ENCODE results near the gene ACOT11.

GRCh38 chr1:54606990-54607325, 58.9 kb downstream of the ACOT11 start:
- TF ChIP-seq, protein P1, sequence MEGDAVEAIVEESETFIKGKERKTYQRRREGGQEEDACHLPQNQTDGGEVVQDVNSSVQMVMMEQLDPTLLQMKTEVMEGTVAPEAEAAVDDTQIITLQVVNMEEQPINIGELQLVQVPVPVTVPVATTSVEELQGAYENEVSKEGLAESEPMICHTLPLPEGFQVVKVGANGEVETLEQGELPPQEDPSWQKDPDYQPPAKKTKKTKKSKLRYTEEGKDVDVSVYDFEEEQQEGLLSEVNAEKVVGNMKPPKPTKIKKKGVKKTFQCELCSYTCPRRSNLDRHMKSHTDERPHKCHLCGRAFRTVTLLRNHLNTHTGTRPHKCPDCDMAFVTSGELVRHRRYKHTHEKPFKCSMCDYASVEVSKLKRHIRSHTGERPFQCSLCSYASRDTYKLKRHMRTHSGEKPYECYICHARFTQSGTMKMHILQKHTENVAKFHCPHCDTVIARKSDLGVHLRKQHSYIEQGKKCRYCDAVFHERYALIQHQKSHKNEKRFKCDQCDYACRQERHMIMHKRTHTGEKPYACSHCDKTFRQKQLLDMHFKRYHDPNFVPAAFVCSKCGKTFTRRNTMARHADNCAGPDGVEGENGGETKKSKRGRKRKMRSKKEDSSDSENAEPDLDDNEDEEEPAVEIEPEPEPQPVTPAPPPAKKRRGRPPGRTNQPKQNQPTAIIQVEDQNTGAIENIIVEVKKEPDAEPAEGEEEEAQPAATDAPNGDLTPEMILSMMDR (IDR thresholded peaks at IDR 0.05; ENCODE audit: low read length) = no peak
- TF ChIP-seq EZH2phosphoT487 (IDR thresholded peaks at IDR 0.05; ENCODE audit: low read length) (no peak), EZH2 (optimal IDR thresholded peaks at IDR 0.05; ENCODE audit: low read depth, low read length) (no peak)

Measured in MM.1S (cell line).